Right atrium auricular region (tissue), 2 donors: ENCODE results near the gene ZRANB3. TPM values are rescaled to one million over a fixed set of nuclear protein-coding genes. Genes with fewer than 3 reads are reported as not detected.
"Not testable (repeated sequence)": the region's sequence is repeated elsewhere in the genome, so short reads cannot be mapped to it uniquely, and the experiment has no call there.

Source experiments
- DNase-seq: peaks from one replicate; pipeline ENCODE4 v3.0.0-alpha.2; 2019; ENCODE audit warnings: low spot score
- H3K27ac ChIP-seq, 2 donors: fragments of 200-600 bp; sonication (generic); 1 replicate in 1 of 2; 2 replicates in 1 of 2; pipeline ENCODE4 v1.5.1; 2016 to 2019
- H3K27me3 ChIP-seq, 2 donors: fragments of 200-600 bp; sonication (generic); one replicate each; pipeline versions ENCODE4 v1.5.1 to v1.6.0; 2017 to 2019
- H3K36me3 ChIP-seq: fragments of 200-600 bp; sonication (generic); one replicate; pipeline ENCODE4 v1.5.1; 2016
- H3K4me1 ChIP-seq, 2 donors: fragments of 200-600 bp; sonication (generic); one replicate each; pipeline versions ENCODE4 v1.5.1 to v1.6.0; 2017 to 2019
- H3K4me3 ChIP-seq, 2 donors: fragments of 200-600 bp; sonication (generic); 1 replicate in 1 of 2; 2 replicates in 1 of 2; pipeline ENCODE4 v1.5.1; 2017 to 2019; ENCODE audit warnings: mild to moderate bottlenecking in 1 of 2, moderate library complexity in 1 of 2
- H3K9me3 ChIP-seq, 2 donors: fragments of 200-600 bp; sonication (generic); one replicate each; pipeline ENCODE4 v1.5.1; 2019
- total RNA-seq, 2 donors: library from RNA; depleted of rRNA; stranded (reverse); fragments of >200 nt; gene quantifications; one replicate each; pipeline ENCODE4 v1.1.0, GENCODE V29; 2016
- TF ChIP-seq, protein P1 (sequence below), 2 donors: fragments of 200-600 bp; sonication (generic); IDR thresholded peaks; one replicate each; pipeline ENCODE4 v1.5.1; 2019; ENCODE audit warnings: antibody characterized with exemption in 2 of 2

The ZRANB3 gene
- total RNA-seq, 2 donors from 2014 or later: 1.6 to 2.3 TPM

DNA sequence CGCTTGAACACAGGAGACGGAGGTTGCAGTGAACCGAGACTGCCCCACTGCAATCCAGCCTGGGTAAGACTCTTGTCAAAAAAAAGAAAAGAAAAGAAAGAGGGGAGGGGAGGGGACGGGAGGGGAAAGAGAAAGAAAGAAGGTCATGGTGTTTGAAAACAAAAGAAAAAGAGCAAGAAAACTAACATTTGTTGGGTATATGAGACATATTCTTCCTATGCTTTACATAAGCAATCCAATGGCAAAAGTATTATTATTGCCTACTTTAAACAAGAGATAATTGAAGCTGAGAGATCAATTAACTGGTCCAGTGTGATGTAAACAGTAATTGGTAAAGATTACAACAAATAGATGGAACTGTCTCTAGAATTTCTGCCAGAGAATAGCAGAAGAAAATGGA lies 157.3 kb downstream of the ZRANB3 start:
- Histone ChIP-seq H3K27me3 (no peaks in the 10 kb centered on the region), H3K27ac (no peak overlapping the region), H3K4me1 (no peaks in the 10 kb centered on the region), H3K36me3 (no peaks in the 10 kb centered on the region), H3K9me3 (no peaks in the 10 kb centered on the region), H3K4me3 (no peak overlapping the region)
- TF ChIP-seq, protein P1, sequence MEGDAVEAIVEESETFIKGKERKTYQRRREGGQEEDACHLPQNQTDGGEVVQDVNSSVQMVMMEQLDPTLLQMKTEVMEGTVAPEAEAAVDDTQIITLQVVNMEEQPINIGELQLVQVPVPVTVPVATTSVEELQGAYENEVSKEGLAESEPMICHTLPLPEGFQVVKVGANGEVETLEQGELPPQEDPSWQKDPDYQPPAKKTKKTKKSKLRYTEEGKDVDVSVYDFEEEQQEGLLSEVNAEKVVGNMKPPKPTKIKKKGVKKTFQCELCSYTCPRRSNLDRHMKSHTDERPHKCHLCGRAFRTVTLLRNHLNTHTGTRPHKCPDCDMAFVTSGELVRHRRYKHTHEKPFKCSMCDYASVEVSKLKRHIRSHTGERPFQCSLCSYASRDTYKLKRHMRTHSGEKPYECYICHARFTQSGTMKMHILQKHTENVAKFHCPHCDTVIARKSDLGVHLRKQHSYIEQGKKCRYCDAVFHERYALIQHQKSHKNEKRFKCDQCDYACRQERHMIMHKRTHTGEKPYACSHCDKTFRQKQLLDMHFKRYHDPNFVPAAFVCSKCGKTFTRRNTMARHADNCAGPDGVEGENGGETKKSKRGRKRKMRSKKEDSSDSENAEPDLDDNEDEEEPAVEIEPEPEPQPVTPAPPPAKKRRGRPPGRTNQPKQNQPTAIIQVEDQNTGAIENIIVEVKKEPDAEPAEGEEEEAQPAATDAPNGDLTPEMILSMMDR (IDR thresholded peaks at IDR 0.05): no peak
- DNase-seq: no peak

DNA sequence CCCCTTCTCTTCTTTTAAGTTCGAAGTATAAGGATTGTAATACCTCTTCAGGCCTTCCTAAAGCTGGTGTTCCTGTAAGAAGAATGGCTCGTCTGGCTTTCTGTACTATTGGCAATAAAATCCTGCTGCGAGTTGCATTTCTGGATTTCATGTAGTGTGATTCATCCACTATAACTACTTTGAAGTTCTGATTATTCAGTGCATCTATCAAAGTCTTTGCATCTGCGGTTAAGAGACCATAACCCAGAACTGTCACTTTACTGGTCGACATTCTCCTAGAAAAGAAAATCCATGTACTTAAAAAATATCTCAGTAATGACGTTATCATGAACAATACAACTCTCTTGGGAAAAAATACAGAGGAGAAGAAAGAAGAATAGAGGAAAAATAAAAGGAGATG lies 181.1 kb downstream of the ZRANB3 start:
- no peaks in the 10 kb centered on the region for H3K27me3 ChIP-seq
- H3K9me3 ChIP-seq: peaks cover 0 to 20% of the 10 kb centered on the region in 2 donors
- no peaks in the 10 kb centered on the region for H3K36me3 ChIP-seq
- TF ChIP-seq, protein P1 (IDR thresholded peaks at IDR 0.05): no peak
- H3K4me3 ChIP-seq: no peak overlapping the region
- H3K4me1 ChIP-seq: no peaks in the 10 kb centered on the region
- no peak for DNase-seq
- no peak overlapping the region for H3K27ac ChIP-seq

DNA sequence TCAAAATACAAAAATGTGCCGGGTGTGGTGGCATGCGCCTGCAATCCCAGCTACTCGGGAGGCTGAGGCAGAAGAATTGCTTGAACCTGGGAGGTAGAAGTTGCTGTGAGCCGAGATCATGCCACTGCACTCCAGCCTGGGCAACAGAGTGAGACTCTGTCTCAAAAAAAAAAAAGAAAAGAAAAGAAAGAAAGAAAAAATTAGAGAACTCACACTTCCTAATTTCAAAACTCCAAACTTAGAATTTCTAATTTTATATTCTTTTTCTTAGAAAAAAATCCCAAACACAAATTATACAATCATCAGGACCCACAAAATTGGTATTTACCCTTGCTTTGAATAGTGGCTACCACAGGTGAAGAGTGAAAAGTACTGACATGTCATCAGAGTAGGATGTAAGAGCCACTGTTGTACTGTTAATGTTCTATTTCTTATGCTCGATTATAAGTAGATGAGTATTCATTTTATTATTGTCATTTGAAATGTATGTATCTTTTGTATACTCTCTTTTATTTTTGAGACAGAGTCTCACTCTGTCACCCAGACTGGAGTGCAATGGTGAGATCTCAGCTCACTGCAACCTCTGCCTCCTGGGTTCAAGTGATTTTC lies 182.8 kb downstream of the ZRANB3 start:
- H3K27me3 ChIP-seq, H3K4me1 ChIP-seq, H3K36me3 ChIP-seq, DNase-seq, H3K4me3 ChIP-seq, H3K27ac ChIP-seq: not testable (repeated sequence)
- H3K9me3 ChIP-seq: peaks cover 0 to 20% of the 10 kb centered on the region in 2 donors

DNA sequence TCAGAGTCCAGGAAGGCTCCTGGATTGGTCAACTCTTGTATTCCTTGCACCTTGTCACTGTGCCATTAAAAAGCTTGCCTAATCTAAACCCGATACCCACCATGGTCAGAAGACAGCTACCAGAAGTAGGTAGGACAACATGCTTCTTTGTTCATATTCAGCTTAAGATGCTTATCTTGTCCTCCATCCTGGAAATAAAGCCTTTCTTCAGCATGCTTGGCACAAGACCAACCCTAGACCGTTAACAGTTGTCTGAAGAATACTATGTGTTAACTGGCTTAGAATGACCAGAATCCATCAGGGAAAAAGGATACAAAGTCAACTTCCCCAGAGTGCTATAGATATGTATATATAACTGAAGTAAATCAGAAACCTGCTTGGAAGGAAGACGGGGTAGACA lies 193.9 kb downstream of the ZRANB3 start:
- Histone ChIP-seq H3K27me3 (no peaks in the 10 kb centered on the region), H3K36me3 (no peaks in the 10 kb centered on the region), H3K9me3 (no peaks in the 10 kb centered on the region), H3K27ac (no peak overlapping the region), H3K4me3 (no peak overlapping the region), H3K4me1 (no peaks in the 10 kb centered on the region)
- TF ChIP-seq, protein P1 (IDR thresholded peaks at IDR 0.05): no peak
- DNase-seq: no peak

DNA sequence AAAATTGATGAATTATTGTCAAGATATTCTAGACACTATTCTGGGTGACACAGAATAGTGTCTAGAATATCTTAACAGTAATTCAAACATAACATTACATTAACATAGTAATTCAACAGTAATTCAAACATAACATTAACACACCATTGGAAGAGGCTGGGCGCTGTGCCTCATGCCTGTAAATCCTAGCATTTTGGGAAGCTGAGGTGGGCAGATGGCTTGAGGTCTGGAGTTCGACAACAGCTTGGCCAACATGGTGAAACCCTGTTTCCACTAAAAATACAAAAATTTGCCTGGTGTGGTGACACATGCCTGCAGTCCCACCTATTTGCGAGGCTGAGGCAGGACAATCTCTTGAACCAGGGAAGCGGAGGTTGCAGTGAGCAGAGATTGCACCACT lies 195.8 kb downstream of the ZRANB3 start:
- Histone ChIP-seq H3K4me1 (no peaks in the 10 kb centered on the region), H3K27ac (no peak overlapping the region), H3K36me3 (no peaks in the 10 kb centered on the region), H3K9me3 (no peaks in the 10 kb centered on the region), H3K27me3 (no peaks in the 10 kb centered on the region), H3K4me3 (no peak overlapping the region)
- TF ChIP-seq, protein P1 (IDR thresholded peaks at IDR 0.05): no peak
- DNase-seq: no peak

DNA sequence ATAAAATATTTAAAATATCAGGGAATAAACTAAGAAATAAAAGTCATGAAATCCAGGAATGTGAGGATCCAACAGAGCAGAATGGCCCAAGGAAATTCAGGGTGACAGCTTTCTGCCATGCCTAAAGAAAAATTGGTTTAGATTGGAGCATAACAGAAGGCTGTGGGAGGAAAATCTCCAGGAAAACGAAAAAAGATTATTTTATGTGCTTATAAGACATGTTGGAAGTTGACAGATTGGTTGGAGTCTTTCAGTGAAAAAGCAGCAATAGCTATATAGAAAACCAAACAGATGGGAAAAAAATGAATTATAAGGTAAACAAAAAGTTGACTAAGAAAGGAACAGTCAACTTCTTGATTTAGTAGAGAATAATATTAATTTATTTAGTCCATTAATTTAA lies 203.9 kb downstream of the ZRANB3 start:
- H3K4me3 ChIP-seq: no peak overlapping the region
- H3K4me1 ChIP-seq: no peaks in the 10 kb centered on the region
- H3K36me3 ChIP-seq: no peaks in the 10 kb centered on the region
- peaks cover 0 to 33% of the 10 kb centered on the region in 2 donors for H3K9me3 ChIP-seq
- TF ChIP-seq, protein P1 (IDR thresholded peaks at IDR 0.05): no peak
- DNase-seq: no peak
- no peak overlapping the region for H3K27ac ChIP-seq
- no peaks in the 10 kb centered on the region for H3K27me3 ChIP-seq
